Measurements from ENCODE around the gene BTBD9.

- no peak for TF ChIP-seq POLR2A (IDR thresholded peaks at IDR 0.05)
- TF ChIP-seq, protein P1, sequence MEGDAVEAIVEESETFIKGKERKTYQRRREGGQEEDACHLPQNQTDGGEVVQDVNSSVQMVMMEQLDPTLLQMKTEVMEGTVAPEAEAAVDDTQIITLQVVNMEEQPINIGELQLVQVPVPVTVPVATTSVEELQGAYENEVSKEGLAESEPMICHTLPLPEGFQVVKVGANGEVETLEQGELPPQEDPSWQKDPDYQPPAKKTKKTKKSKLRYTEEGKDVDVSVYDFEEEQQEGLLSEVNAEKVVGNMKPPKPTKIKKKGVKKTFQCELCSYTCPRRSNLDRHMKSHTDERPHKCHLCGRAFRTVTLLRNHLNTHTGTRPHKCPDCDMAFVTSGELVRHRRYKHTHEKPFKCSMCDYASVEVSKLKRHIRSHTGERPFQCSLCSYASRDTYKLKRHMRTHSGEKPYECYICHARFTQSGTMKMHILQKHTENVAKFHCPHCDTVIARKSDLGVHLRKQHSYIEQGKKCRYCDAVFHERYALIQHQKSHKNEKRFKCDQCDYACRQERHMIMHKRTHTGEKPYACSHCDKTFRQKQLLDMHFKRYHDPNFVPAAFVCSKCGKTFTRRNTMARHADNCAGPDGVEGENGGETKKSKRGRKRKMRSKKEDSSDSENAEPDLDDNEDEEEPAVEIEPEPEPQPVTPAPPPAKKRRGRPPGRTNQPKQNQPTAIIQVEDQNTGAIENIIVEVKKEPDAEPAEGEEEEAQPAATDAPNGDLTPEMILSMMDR (IDR thresholded peaks at IDR 0.05), result no peak
These were observed 323.4 kb downstream of the BTBD9 start for GRCh38 chr6:38316099-38316868.
